HG03039 (cell line): ENCODE results near the gene SLC12A9.

Experiments used
- ATAC-seq: cut with Tn5 transposase; IDR thresholded peaks from one replicate; pipeline ENCODE4 v1.9.1; 2021; ENCODE audit warnings: mild to moderate bottlenecking, moderate library complexity; ENCODE audit not compliant: unreplicated experiment

SLC12A9 gene

GRCh38 chr7:100860702-100861615 lies 8.4 kb downstream of the SLC12A9 start:
- ATAC-seq, result no peak

GRCh38 chr7:100861616-100861985 lies 9.1 kb downstream of the SLC12A9 start:
- ATAC-seq, result no peak

GRCh38 chr7:100863406-100863950 lies 11.0 kb downstream of the SLC12A9 start:
- no peak for ATAC-seq

- ATAC-seq, result no peak
Measured at GRCh38 chr7:100864263-100864845, 11.8 kb downstream of the SLC12A9 start.

- no peak for ATAC-seq
Measured at GRCh38 chr7:100865372-100865911, 12.9 kb downstream of the SLC12A9 start.

GRCh38 chr7:100865938-100866728 lies 13.6 kb downstream of the SLC12A9 start:
- no peak for ATAC-seq

- ATAC-seq, result no peak
Measured at GRCh38 chr7:100866729-100867039, 14.2 kb downstream of the SLC12A9 start.

GRCh38 chr7:100867040-100867775 lies 14.7 kb downstream of the SLC12A9 start, which contains the start of gene TRIP6:
TSS of gene TRIP6 (plus strand) at chr7:100867387. CDS start at chr7:100867498, 111 bp downstream.
- ATAC-seq, result no peak

GRCh38 chr7:100867776-100868485 lies 15.4 kb downstream of the SLC12A9 start:
- no peak for ATAC-seq

GRCh38 chr7:100873599-100874299 lies 21.2 kb downstream of the SLC12A9 start:
- ATAC-seq, result no peak

- no peak for ATAC-seq
Measured at GRCh38 chr7:100874300-100874576, 21.7 kb downstream of the SLC12A9 start.

GRCh38 chr7:100874577-100875355 lies 22.3 kb downstream of the SLC12A9 start, which contains the start of gene SRRT:
TSS of gene SRRT (plus strand) at chr7:100875103. CDS start at chr7:100875591, 488 bp downstream.
- ATAC-seq, result peak; percentile 75

- peak; percentile 23 for ATAC-seq
Measured at GRCh38 chr7:100875356-100875751, 22.8 kb downstream of the SLC12A9 start.

GRCh38 chr7:100878013-100878412 lies 25.5 kb downstream of the SLC12A9 start:
- ATAC-seq, result no peak

- no peak for ATAC-seq
Measured at GRCh38 chr7:100878685-100879084, 26.2 kb downstream of the SLC12A9 start.

- ATAC-seq, result no peak
Measured at GRCh38 chr7:100879685-100880261, 27.3 kb downstream of the SLC12A9 start.

GRCh38 chr7:100880645-100881044 lies 28.1 kb downstream of the SLC12A9 start:
- ATAC-seq, result no peak

GRCh38 chr7:100881136-100881535 lies 28.6 kb downstream of the SLC12A9 start:
- ATAC-seq, result no peak
